GM12878 (cell line): ENCODE results near the gene LYRM4. TPM values are rescaled to one million over a fixed set of nuclear protein-coding genes. Genes with fewer than 3 reads are reported as not detected.

Source experiments
- ATAC-seq: fragments of 200-7000 bp; cut with Tn5 transposase; 3 replicates; pipeline ENCODE4 v1.9.1; 2020; ENCODE audit warnings: mild to moderate bottlenecking, moderate library complexity
- BruUV-seq: library from RNA; stranded (reverse); fragments of 400-500 nt; replicated peaks from 2 replicates; lab custom pipeline; 2021; lab: Mats Ljungman, UMichigan
- CTCF ChIA-PET: fragments of 300-600 bp; sonication (Branson Sonifier 250); formaldehyde crosslinking; extraction: SDS; loops from one replicate; lab custom pipeline; 2021; ENCODE audit warnings: inconsistent platforms; lab: Yijun Ruan, JAX
- POLR2A ChIA-PET: fragments of 350-600 bp; formaldehyde crosslinking; extraction: SDS; loops from one replicate; lab custom pipeline; 2021; ENCODE audit warnings: inconsistent platforms; lab: Charles Lee
- RAD21 ChIA-PET: fragments of 300-600 bp; sonication (Branson Sonifier 250); formaldehyde crosslinking; loops from one replicate; lab custom pipeline; 2023; ENCODE audit warnings: antibody characterized with exemption; ENCODE audit not compliant: unreplicated experiment; lab: Charles Lee
- SMC1A ChIA-PET: fragments of 300-600 bp; sonication (Branson Sonifier 250); formaldehyde crosslinking; loops from one replicate; lab custom pipeline; 2023; ENCODE audit not compliant: unreplicated experiment, uncharacterized antibody; lab: Charles Lee
- DNase-seq: peaks from one replicate; pipeline ENCODE4 v3.0.0-alpha.2; 2011; ENCODE audit warnings: low read depth, low spot score
- FAIRE-seq: peaks from 3 replicates; lab custom pipeline; 2011; peaks lifted over from hg19 to GRCh38; lab: Jason Lieb, UNC
- H2AFZ ChIP-seq: 2 replicates; pipeline ENCODE4 v1.6.0; 2011; ENCODE audit warnings: low read depth, low read length, control low read depth; ENCODE audit not compliant: control insufficient read depth
- H3K27ac ChIP-seq: 2 replicates; pipeline ENCODE4 v1.5.1; 2011; ENCODE audit warnings: control low read depth; ENCODE audit not compliant: control insufficient read depth, insufficient read depth
- H3K27me3 ChIP-seq, 2 experiments: replicated peaks in 1 of 2; 2 replicates each; pipeline versions ENCODE4 v1.6.0 to v1.6.1; 2011; ENCODE audit warnings: low read length in 1 of 2; ENCODE audit not compliant: control insufficient read depth in 2 of 2, insufficient read depth in 2 of 2
- H3K36me3 ChIP-seq, 2 experiments: 2 replicates each; pipeline ENCODE4 v1.5.1; 2011; ENCODE audit warnings: low read length in 1 of 2; ENCODE audit not compliant: control insufficient read depth in 2 of 2, insufficient read depth in 2 of 2
- H3K4me1 ChIP-seq: 2 replicates; pipeline ENCODE4 v1.6.1; 2011; ENCODE audit warnings: mild to moderate bottlenecking, low read length, moderate library complexity, mixed read lengths; ENCODE audit not compliant: control insufficient read depth, insufficient read depth
- H3K4me2 ChIP-seq: 2 replicates; pipeline ENCODE4 v1.6.0; 2011; ENCODE audit warnings: control low read depth; ENCODE audit not compliant: control insufficient read depth, insufficient read depth
- H3K4me3 ChIP-seq: fragments of 200-600 bp; sonication (generic); 2 replicates; pipeline ENCODE4 v1.5.1; 2016
- H3K79me2 ChIP-seq: 2 replicates; pipeline ENCODE4 v1.6.0; 2011; ENCODE audit warnings: low read length; ENCODE audit not compliant: control insufficient read depth, insufficient read depth
- H3K9ac ChIP-seq: 2 replicates; pipeline ENCODE4 v1.8.0; 2011; ENCODE audit warnings: low read length, control low read depth, mixed read lengths; ENCODE audit not compliant: control insufficient read depth, insufficient read depth
- H3K9me3 ChIP-seq: replicated peaks from 3 replicates; pipeline ENCODE4 v1.5.1; 2011; ENCODE audit warnings: mild to moderate bottlenecking, low read length; ENCODE audit not compliant: control insufficient read depth, insufficient read depth
- H4K20me1 ChIP-seq: 2 replicates; pipeline ENCODE4 v1.6.0; 2011; ENCODE audit not compliant: control insufficient read depth, insufficient read depth
- BCL3 ChIP-seq: IDR thresholded peaks from 2 replicates; pipeline ENCODE4 v1.6.1; 2011; ENCODE audit warnings: borderline replicate concordance, low read depth, mild to moderate bottlenecking, moderate library complexity, low read length; ENCODE audit not compliant: insufficient read depth, poor library complexity, severe bottlenecking
- BHLHE40 ChIP-seq, 2 experiments: fragments of 450-650 bp in 1 of 2; IDR thresholded peaks; 2 replicates each; pipeline ENCODE4 v1.6.1; 2011 to 2017; ENCODE audit warnings: low read depth in 2 of 2, borderline replicate concordance in 1 of 2, improper control_type of control experiment in 1 of 2, low read length in 1 of 2, mild to moderate bottlenecking in 1 of 2
- BRCA1 ChIP-seq: IDR thresholded peaks from 2 replicates; pipeline ENCODE4 v1.6.1; 2011; ENCODE audit warnings: low read depth, low read length, improper control_type of control experiment
- CBFB ChIP-seq: IDR thresholded peaks from 2 replicates; pipeline ENCODE4 v1.6.1; 2016; ENCODE audit warnings: antibody characterized with exemption, low read depth
- EED ChIP-seq: sonication (generic); IDR thresholded peaks from 2 replicates; pipeline ENCODE4 v1.6.1; 2016; ENCODE audit warnings: antibody characterized with exemption, low read depth
- FOXM1 ChIP-seq: IDR thresholded peaks from 2 replicates; pipeline ENCODE4 v1.6.1; 2012; ENCODE audit warnings: low read depth, mild to moderate bottlenecking, inconsistent platforms, low read length, moderate library complexity
- NFIC ChIP-seq: IDR thresholded peaks from 2 replicates; pipeline ENCODE4 v1.6.1; 2012; ENCODE audit warnings: low read depth, mild to moderate bottlenecking, inconsistent platforms, low read length, moderate library complexity
- PAX8 ChIP-seq: fragments of 450-650 bp; IDR thresholded peaks from 2 replicates; pipeline ENCODE4 v1.6.1; 2017; ENCODE audit warnings: mild to moderate bottlenecking, moderate library complexity
- SKIL ChIP-seq: fragments of 450-650 bp; IDR thresholded peaks from 2 replicates; pipeline ENCODE4 v1.6.1; 2017; ENCODE audit warnings: mild to moderate bottlenecking, low read depth, inconsistent platforms; ENCODE audit not compliant: poor library complexity, severe bottlenecking
- SMC3 ChIP-seq: IDR thresholded peaks from 2 replicates; pipeline ENCODE4 v1.6.1; 2011; ENCODE audit warnings: low read length, improper control_type of control experiment, borderline replicate concordance
- SUZ12 ChIP-seq: fragments of 200-600 bp; sonication (generic); IDR thresholded peaks from one replicate; pipeline ENCODE4 v1.6.1; 2018; ENCODE audit warnings: antibody characterized with exemption, mild to moderate bottlenecking; ENCODE audit not compliant: unreplicated experiment
- TAF1 ChIP-seq: IDR thresholded peaks from 2 replicates; pipeline ENCODE4 v1.6.1; 2011; ENCODE audit warnings: mild to moderate bottlenecking, low read depth, low read length, borderline replicate concordance
- WRNIP1 ChIP-seq: IDR thresholded peaks from 2 replicates; pipeline ENCODE4 v1.6.1; 2011; ENCODE audit warnings: low read depth, low read length, improper control_type of control experiment, borderline replicate concordance
- ZNF622 ChIP-seq: fragments of 450-650 bp; IDR thresholded peaks from 2 replicates; pipeline ENCODE4 v1.6.1; 2017; ENCODE audit warnings: mild to moderate bottlenecking, inconsistent platforms
- in situ Hi-C: fragments of 300-500 bp; cut with MboI; formaldehyde crosslinking; loops from 9 replicates; pipeline ENCODE4 v1.14.3; 2018; ENCODE audit warnings: mixed read lengths
- intact Hi-C: fragments of 100-400 bp; cut with micrococcal nuclease; formaldehyde crosslinking; loops from one replicate; pipeline ENCODE4 v1.14.2; 2022; ENCODE audit not compliant: unreplicated experiment
- polyA plus RNA-seq, 11 experiments: library from polyadenylated mRNA; depleted of rRNA in 4 of 11; unstranded in 6 of 11; stranded (reverse) in 5 of 11; fragments of >200 nt; fragmentation: Nextera tagmentation in 4 of 11; fragmentation: Illumina TruSeq in 1 of 11; extraction: Ambion mirVana in 4 of 11; extraction: Trizol in 1 of 11; gene quantifications; 1 replicate in 1 of 11; 2 replicates in 10 of 11; pipeline versions ENCODE4 v1.2.1 to v1.2.3, GENCODE V29; 2011 to 2016; ENCODE audit warnings: inconsistent platforms in 2 of 11, missing spikeins in 2 of 11, low read depth in 1 of 11
- total RNA-seq, 4 experiments: library from RNA; depleted of rRNA in 3 of 4; stranded (reverse); fragments of >200 nt in 3 of 4; fragmentation: Illumina TruSeq in 1 of 4; extraction: Trizol in 1 of 4; gene quantifications; 2 replicates each; pipeline versions ENCODE4 v1.2.1 to v1.2.3, GENCODE V29; 2013 to 2021

The LYRM4 gene
- total and polyA plus RNA-seq, 10 of the 15 experiments (the other 5 are each of a cell fraction or from before 2014, with no cell fraction given), result 32.7 to 66.8 (median 44.0) TPM

DNA sequence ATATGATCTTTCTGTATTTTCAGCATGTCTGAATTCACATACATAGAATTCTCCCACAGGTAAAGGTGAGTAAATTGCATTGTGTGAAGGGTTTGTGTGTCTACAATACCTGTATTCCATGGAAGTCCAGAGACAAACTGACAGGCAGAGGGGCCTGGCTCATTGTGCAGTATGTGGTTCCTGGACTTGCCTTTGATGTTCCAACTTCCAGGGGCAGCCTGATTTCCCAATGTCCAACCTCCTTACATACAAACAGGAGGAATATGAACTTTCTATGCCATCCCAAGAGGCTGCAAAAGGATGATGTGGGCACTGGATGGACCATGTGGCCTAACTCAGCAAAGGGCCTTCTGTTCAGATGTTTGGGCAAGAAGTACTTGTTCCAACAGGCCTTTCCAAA, 58.5 kb downstream of the LYRM4 start:
- CTCF ChIA-PET, result no interaction called here

More for the DNA sequence above, 58.5 kb downstream of the LYRM4 start:
- FAIRE-seq, result no peak
- ChIA-PET RAD21 (no interaction called here), POLR2A (no interaction called here), SMC1A (interaction anchor here (0.9 kb wide), 1 partner anchor 11 kb away, joined by 3 read pairs; no protein-coding TSS in a partner anchor)
- Histone ChIP-seq H3K36me3 (no peaks in the 10 kb centered on the region), H3K79me2 (no peaks in the 10 kb centered on the region; the same call in 1 of the 2 replicates), H3K9ac (no peak overlapping the region), H3K27me3 (no peaks in the 10 kb centered on the region), H3K27ac (no peak overlapping the region), H3K9me3 (no peaks in the 10 kb centered on the region), H2AFZ (no peak overlapping the region), H3K4me3 (no peak overlapping the region), H3K4me1 (no peaks in the 10 kb centered on the region), H4K20me1 (no peaks in the 10 kb centered on the region), H3K4me2 (no peak overlapping the region)
- no TSS peak for BruUV-seq
- ATAC-seq, result no peak
- TF ChIP-seq SKIL, result no peak
- no peak for TF ChIP-seq BRCA1
- TF ChIP-seq PAX8, result no peak
- TF ChIP-seq TAF1, result no peak
- no peak for TF ChIP-seq EED
- TF ChIP-seq SUZ12, result no peak
- TF ChIP-seq BHLHE40 (IDR thresholded peaks at IDR 0.05; ENCODE audit: borderline replicate concordance in 1 of 2, low read depth in 2 of 2, low read length in 1 of 2), result no peak
- no peak for TF ChIP-seq WRNIP1
- no peak for TF ChIP-seq NFIC
- no peak for TF ChIP-seq ZNF622
- no peak for TF ChIP-seq SMC3
- TF ChIP-seq CBFB, result no peak
- TF ChIP-seq FOXM1, result no peak
- TF ChIP-seq BCL3, result no peak
- DNase-seq, result no peak
- in situ Hi-C loops (no loop called here), intact Hi-C loops (no loop called here)
